GM23338 (cell line): ENCODE results near the gene CD2AP. TPM values are rescaled to one million over a fixed set of nuclear protein-coding genes. Genes with fewer than 3 reads are reported as not detected.

ENCODE experiments used
- ATAC-seq: fragments of 200-7000 bp; cut with Tn5 transposase; 3 replicates; pipeline ENCODE4 v1.9.1; 2020
- DNase-seq: peaks from one replicate; pipeline ENCODE4 v3.0.0-alpha.2; 2015; ENCODE audit warnings: low spot score
- H2AFZ ChIP-seq: fragments of 200-600 bp; sonication (generic); 2 replicates; pipeline ENCODE4 v1.8.0; 2016; ENCODE audit warnings: antibody characterized with exemption, mild to moderate bottlenecking, moderate library complexity
- H3F3A ChIP-seq: fragments of 200-600 bp; sonication (generic); replicated peaks from 2 replicates; pipeline ENCODE4 v1.8.0; 2017; ENCODE audit warnings: antibody characterized with exemption, mixed run types, low read depth
- H3K27ac ChIP-seq: fragments of 200-600 bp; sonication (generic); 2 replicates; pipeline ENCODE4 v1.6.1; 2016; ENCODE audit warnings: low read depth
- H3K27me3 ChIP-seq: fragments of 200-600 bp; sonication (generic); 2 replicates; pipeline ENCODE4 v1.8.0; 2016; ENCODE audit warnings: mild to moderate bottlenecking, mixed run types, moderate library complexity; ENCODE audit not compliant: insufficient read depth
- H3K36me3 ChIP-seq: fragments of 200-600 bp; sonication (generic); 2 replicates; pipeline ENCODE4 v1.8.0; 2016; ENCODE audit warnings: mild to moderate bottlenecking; ENCODE audit not compliant: insufficient read depth
- H3K4me1 ChIP-seq: fragments of 200-600 bp; sonication (generic); 2 replicates; pipeline ENCODE4 v1.8.0; 2016; ENCODE audit warnings: mild to moderate bottlenecking, moderate library complexity; ENCODE audit not compliant: insufficient read depth
- H3K4me2 ChIP-seq: fragments of 200-600 bp; sonication (generic); 2 replicates; pipeline ENCODE4 v1.7.1; 2017; ENCODE audit warnings: mixed run types
- H3K4me3 ChIP-seq: fragments of 200-600 bp; sonication (generic); 2 replicates; pipeline ENCODE4 v1.6.1; 2016; ENCODE audit warnings: mixed run types
- H3K79me2 ChIP-seq: fragments of 200-600 bp; sonication (generic); replicated peaks from 2 replicates; pipeline ENCODE4 v1.8.0; 2017; ENCODE audit warnings: mild to moderate bottlenecking; ENCODE audit not compliant: insufficient read depth
- H3K9me2 ChIP-seq: fragments of 200-600 bp; sonication (generic); 2 replicates; pipeline ENCODE4 v1.8.0; 2017; ENCODE audit not compliant: insufficient read depth
- H4K20me1 ChIP-seq: fragments of 200-600 bp; sonication (generic); replicated peaks from 2 replicates; pipeline ENCODE4 v1.8.0; 2017; ENCODE audit warnings: mild to moderate bottlenecking; ENCODE audit not compliant: insufficient read depth
- H3K27ac Mint-ChIP-seq: 2 replicates; pipeline ENCODE4 v1.8.0; 2020; ENCODE audit warnings: inconsistent platforms, mild to moderate bottlenecking, moderate library complexity, mixed read lengths
- H3K27me3 Mint-ChIP-seq: 3 replicates; pipeline ENCODE4 v1.8.0; 2022; ENCODE audit warnings: low read depth, mild to moderate bottlenecking, moderate library complexity, mixed read lengths, inconsistent platforms; ENCODE audit not compliant: insufficient read depth, poor library complexity
- H3K36me3 Mint-ChIP-seq: 3 replicates; pipeline ENCODE4 v1.8.0; 2021; ENCODE audit warnings: low read depth, mild to moderate bottlenecking, inconsistent platforms, moderate library complexity, mixed read lengths
- H3K4me1 Mint-ChIP-seq: 3 replicates; pipeline ENCODE4 v1.8.0; 2020; ENCODE audit warnings: mild to moderate bottlenecking, inconsistent platforms, mixed read lengths
- H3K4me3 Mint-ChIP-seq: 3 replicates; pipeline ENCODE4 v1.8.0; 2021; ENCODE audit warnings: moderate library complexity, mild to moderate bottlenecking, inconsistent platforms, mixed read lengths
- H3K9me3 Mint-ChIP-seq: 3 replicates; pipeline ENCODE4 v1.8.0; 2020; ENCODE audit warnings: moderate library complexity, mild to moderate bottlenecking, inconsistent platforms, mixed read lengths
- CREB1 ChIP-seq: fragments of 250-450 bp; sonication (Bioruptor Pico); IDR thresholded peaks from 2 replicates; pipeline ENCODE4 v1.5.0; 2020; ENCODE audit warnings: low read depth, mild to moderate bottlenecking, moderate library complexity
- EZH2 ChIP-seq: fragments of 200-600 bp; sonication (generic); IDR thresholded peaks from one replicate; pipeline ENCODE4 v1.8.0; 2017; ENCODE audit warnings: antibody characterized with exemption, mild to moderate bottlenecking, low read depth; ENCODE audit not compliant: unreplicated experiment
- EZH2phosphoT487 ChIP-seq: fragments of 200-600 bp; sonication (generic); IDR thresholded peaks from one replicate; pipeline ENCODE4 v1.8.1; 2018; ENCODE audit warnings: antibody characterized with exemption; ENCODE audit not compliant: unreplicated experiment
- JUNB ChIP-seq: IDR thresholded peaks from one replicate; pipeline ENCODE4 v1.6.1; 2016; ENCODE audit warnings: antibody characterized with exemption; ENCODE audit not compliant: unreplicated experiment
- NANOG ChIP-seq: IDR thresholded peaks from 2 replicates; pipeline ENCODE4 v1.6.1; 2016; ENCODE audit warnings: antibody characterized with exemption, borderline replicate concordance
- POLR2AphosphoS5 ChIP-seq: IDR thresholded peaks from 2 replicates; pipeline ENCODE4 v1.6.1; 2016; ENCODE audit warnings: antibody characterized with exemption, low read depth
- STAT1 ChIP-seq: IDR thresholded peaks from one replicate; pipeline ENCODE4 v1.6.1; 2016; ENCODE audit warnings: antibody characterized with exemption; ENCODE audit not compliant: unreplicated experiment
- ZNF114 ChIP-seq: fragments of 250-450 bp; sonication (Bioruptor Pico); IDR thresholded peaks from 2 replicates; pipeline ENCODE4 v1.5.0; 2020; ENCODE audit warnings: mild to moderate bottlenecking, moderate library complexity
- ZNF331 ChIP-seq: fragments of 250-450 bp; sonication (Bioruptor Pico); IDR thresholded peaks from 2 replicates; pipeline ENCODE4 v1.5.0; 2020; ENCODE audit warnings: low read depth, mild to moderate bottlenecking, moderate library complexity
- polyA plus RNA-seq: library from polyadenylated mRNA; unstranded; fragments of >200 nt; fragmentation: Nextera tagmentation; extraction: Ambion mirVana; gene quantifications from 2 replicates; pipeline ENCODE4 v1.2.1, GENCODE V29; 2016
- total RNA-seq: library from RNA; depleted of rRNA; stranded (reverse); fragments of >200 nt; shearing (Covaris generic); gene quantifications from 2 replicates; pipeline ENCODE4 v1.2.3, GENCODE V29; 2014
- TF ChIP-seq, protein P1 (sequence below): IDR thresholded peaks from one replicate; pipeline ENCODE4 v1.6.1; 2018; ENCODE audit warnings: antibody characterized with exemption; ENCODE audit not compliant: unreplicated experiment
- TF ChIP-seq, protein P2 (sequence below): IDR thresholded peaks from 2 replicates; pipeline ENCODE4 v1.6.1; 2016; ENCODE audit warnings: antibody characterized with exemption
- TF ChIP-seq, protein P3 (sequence below): fragments of 250-450 bp; sonication (Bioruptor Pico); IDR thresholded peaks from 2 replicates; pipeline ENCODE4 v1.5.0; 2020; ENCODE audit warnings: mild to moderate bottlenecking, moderate library complexity
- TF ChIP-seq, protein P4 (sequence below), 2 experiments: fragments of 200-600 bp in 1 of 2; sonication (generic) in 1 of 2; conservative IDR thresholded peaks; 2 replicates each; pipeline versions ENCODE4 v1.5.1 to v1.6.1; 2016 to 2017; ENCODE audit warnings: antibody characterized with exemption in 2 of 2, low read depth in 2 of 2, mild to moderate bottlenecking in 2 of 2, moderate library complexity in 1 of 2

Gene CD2AP
- total and polyA plus RNA-seq, 2 experiments from 2014 or later = 38.0 to 93.2 TPM

DNA sequence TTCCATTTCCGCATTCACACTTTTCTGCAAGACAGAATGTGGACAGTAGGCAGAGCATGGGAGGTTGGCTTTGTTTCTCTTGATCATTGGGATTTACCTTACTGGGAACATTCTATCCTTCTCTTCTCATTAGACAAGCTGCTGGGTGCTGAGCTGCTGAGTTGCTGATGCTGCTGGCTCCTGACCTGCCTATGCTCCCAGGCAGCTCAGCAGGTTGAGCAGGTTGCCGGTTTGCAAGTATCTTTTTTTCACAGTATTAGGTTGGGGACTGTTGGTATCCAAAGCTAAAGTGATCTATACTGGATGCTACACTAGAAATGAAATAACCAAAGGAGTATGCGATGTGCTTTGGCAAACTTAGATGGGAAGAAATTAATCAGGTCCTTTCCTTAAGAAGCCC lies 197.1 kb downstream of the CD2AP start:
- Histone ChIP-seq H3K27me3 (no peaks in the 10 kb centered on the region), H2AFZ (no peak overlapping the region), H3K9me2 (peaks cover 18% of the 10 kb centered on the region; the same call in 1 of the 2 replicates), H3K4me2 (no peak overlapping the region), H3K27ac (no peak overlapping the region), H3K4me3 (no peak overlapping the region), H3K36me3 (no peaks in the 10 kb centered on the region), H3K79me2 (no peaks in the 10 kb centered on the region), H3F3A (no peaks in the 10 kb centered on the region), H3K4me1 (peaks cover 11% of the 10 kb centered on the region), H4K20me1 (no peaks in the 10 kb centered on the region)
- H3K4me1 Mint-ChIP-seq = peaks cover 15% of the 10 kb centered on the region
- no peak overlapping the region for H3K27ac Mint-ChIP-seq
- no peak for ATAC-seq
- H3K27me3 Mint-ChIP-seq = peaks cover 5% of the 10 kb centered on the region
- TF ChIP-seq, protein P1, sequence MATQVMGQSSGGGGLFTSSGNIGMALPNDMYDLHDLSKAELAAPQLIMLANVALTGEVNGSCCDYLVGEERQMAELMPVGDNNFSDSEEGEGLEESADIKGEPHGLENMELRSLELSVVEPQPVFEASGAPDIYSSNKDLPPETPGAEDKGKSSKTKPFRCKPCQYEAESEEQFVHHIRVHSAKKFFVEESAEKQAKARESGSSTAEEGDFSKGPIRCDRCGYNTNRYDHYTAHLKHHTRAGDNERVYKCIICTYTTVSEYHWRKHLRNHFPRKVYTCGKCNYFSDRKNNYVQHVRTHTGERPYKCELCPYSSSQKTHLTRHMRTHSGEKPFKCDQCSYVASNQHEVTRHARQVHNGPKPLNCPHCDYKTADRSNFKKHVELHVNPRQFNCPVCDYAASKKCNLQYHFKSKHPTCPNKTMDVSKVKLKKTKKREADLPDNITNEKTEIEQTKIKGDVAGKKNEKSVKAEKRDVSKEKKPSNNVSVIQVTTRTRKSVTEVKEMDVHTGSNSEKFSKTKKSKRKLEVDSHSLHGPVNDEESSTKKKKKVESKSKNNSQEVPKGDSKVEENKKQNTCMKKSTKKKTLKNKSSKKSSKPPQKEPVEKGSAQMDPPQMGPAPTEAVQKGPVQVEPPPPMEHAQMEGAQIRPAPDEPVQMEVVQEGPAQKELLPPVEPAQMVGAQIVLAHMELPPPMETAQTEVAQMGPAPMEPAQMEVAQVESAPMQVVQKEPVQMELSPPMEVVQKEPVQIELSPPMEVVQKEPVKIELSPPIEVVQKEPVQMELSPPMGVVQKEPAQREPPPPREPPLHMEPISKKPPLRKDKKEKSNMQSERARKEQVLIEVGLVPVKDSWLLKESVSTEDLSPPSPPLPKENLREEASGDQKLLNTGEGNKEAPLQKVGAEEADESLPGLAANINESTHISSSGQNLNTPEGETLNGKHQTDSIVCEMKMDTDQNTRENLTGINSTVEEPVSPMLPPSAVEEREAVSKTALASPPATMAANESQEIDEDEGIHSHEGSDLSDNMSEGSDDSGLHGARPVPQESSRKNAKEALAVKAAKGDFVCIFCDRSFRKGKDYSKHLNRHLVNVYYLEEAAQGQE = no peak
- TF ChIP-seq JUNB (no peak), NANOG (no peak), EZH2phosphoT487 (no peak), CREB1 (CRISPR knock-in tag) (no peak), POLR2AphosphoS5 (no peak), ZNF331 (CRISPR knock-in tag) (no peak), ZNF114 (CRISPR knock-in tag) (no peak), EZH2 (no peak), STAT1 (no peak)
- TF ChIP-seq, protein P2, sequence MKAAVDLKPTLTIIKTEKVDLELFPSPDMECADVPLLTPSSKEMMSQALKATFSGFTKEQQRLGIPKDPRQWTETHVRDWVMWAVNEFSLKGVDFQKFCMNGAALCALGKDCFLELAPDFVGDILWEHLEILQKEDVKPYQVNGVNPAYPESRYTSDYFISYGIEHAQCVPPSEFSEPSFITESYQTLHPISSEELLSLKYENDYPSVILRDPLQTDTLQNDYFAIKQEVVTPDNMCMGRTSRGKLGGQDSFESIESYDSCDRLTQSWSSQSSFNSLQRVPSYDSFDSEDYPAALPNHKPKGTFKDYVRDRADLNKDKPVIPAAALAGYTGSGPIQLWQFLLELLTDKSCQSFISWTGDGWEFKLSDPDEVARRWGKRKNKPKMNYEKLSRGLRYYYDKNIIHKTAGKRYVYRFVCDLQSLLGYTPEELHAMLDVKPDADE = no peak
- TF ChIP-seq, protein P3, sequence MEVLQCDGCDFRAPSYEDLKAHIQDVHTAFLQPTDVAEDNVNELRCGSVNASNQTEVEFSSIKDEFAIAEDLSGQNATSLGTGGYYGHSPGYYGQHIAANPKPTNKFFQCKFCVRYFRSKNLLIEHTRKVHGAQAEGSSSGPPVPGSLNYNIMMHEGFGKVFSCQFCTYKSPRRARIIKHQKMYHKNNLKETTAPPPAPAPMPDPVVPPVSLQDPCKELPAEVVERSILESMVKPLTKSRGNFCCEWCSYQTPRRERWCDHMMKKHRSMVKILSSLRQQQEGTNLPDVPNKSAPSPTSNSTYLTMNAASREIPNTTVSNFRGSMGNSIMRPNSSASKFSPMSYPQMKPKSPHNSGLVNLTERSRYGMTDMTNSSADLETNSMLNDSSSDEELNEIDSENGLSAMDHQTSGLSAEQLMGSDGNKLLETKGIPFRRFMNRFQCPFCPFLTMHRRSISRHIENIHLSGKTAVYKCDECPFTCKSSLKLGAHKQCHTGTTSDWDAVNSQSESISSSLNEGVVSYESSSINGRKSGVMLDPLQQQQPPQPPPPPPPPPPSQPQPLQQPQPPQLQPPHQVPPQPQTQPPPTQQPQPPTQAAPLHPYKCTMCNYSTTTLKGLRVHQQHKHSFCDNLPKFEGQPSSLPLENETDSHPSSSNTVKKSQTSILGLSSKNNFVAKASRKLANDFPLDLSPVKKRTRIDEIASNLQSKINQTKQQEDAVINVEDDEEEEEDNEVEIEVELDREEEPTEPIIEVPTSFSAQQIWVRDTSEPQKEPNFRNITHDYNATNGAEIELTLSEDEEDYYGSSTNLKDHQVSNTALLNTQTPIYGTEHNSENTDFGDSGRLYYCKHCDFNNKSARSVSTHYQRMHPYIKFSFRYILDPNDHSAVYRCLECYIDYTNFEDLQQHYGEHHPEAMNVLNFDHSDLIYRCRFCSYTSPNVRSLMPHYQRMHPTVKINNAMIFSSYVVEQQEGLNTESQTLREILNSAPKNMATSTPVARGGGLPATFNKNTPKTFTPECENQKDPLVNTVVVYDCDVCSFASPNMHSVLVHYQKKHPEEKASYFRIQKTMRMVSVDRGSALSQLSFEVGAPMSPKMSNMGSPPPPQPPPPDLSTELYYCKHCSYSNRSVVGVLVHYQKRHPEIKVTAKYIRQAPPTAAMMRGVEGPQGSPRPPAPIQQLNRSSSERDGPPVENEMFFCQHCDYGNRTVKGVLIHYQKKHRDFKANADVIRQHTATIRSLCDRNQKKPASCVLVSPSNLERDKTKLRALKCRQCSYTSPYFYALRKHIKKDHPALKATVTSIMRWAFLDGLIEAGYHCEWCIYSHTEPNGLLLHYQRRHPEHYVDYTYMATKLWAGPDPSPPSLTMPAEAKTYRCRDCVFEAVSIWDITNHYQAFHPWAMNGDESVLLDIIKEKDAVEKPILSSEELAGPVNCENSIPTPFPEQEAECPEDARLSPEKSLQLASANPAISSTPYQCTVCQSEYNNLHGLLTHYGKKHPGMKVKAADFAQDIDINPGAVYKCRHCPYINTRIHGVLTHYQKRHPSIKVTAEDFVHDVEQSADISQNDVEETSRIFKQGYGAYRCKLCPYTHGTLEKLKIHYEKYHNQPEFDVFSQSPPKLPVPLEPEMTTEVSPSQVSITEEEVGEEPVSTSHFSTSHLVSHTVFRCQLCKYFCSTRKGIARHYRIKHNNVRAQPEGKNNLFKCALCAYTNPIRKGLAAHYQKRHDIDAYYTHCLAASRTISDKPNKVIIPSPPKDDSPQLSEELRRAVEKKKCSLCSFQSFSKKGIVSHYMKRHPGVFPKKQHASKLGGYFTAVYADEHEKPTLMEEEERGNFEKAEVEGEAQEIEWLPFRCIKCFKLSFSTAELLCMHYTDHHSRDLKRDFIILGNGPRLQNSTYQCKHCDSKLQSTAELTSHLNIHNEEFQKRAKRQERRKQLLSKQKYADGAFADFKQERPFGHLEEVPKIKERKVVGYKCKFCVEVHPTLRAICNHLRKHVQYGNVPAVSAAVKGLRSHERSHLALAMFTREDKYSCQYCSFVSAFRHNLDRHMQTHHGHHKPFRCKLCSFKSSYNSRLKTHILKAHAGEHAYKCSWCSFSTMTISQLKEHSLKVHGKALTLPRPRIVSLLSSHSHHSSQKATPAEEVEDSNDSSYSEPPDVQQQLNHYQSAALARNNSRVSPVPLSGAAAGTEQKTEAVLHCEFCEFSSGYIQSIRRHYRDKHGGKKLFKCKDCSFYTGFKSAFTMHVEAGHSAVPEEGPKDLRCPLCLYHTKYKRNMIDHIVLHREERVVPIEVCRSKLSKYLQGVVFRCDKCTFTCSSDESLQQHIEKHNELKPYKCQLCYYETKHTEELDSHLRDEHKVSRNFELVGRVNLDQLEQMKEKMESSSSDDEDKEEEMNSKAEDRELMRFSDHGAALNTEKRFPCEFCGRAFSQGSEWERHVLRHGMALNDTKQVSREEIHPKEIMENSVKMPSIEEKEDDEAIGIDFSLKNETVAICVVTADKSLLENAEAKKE (CRISPR knock-in tag) = no peak
- TF ChIP-seq, protein P4, sequence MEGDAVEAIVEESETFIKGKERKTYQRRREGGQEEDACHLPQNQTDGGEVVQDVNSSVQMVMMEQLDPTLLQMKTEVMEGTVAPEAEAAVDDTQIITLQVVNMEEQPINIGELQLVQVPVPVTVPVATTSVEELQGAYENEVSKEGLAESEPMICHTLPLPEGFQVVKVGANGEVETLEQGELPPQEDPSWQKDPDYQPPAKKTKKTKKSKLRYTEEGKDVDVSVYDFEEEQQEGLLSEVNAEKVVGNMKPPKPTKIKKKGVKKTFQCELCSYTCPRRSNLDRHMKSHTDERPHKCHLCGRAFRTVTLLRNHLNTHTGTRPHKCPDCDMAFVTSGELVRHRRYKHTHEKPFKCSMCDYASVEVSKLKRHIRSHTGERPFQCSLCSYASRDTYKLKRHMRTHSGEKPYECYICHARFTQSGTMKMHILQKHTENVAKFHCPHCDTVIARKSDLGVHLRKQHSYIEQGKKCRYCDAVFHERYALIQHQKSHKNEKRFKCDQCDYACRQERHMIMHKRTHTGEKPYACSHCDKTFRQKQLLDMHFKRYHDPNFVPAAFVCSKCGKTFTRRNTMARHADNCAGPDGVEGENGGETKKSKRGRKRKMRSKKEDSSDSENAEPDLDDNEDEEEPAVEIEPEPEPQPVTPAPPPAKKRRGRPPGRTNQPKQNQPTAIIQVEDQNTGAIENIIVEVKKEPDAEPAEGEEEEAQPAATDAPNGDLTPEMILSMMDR (conservative IDR thresholded peaks at IDR 0.05; ENCODE audit: low read depth in 2 of 2) = no peak
- no peaks in the 10 kb centered on the region for H3K36me3 Mint-ChIP-seq
- no peak overlapping the region for H3K4me3 Mint-ChIP-seq
- DNase-seq = no peak
- H3K9me3 Mint-ChIP-seq = no peaks in the 10 kb centered on the region
